Measurements from ENCODE around the gene PLXNA4. TPM values are rescaled to one million over a fixed set of nuclear protein-coding genes. Genes with fewer than 3 reads are reported as not detected.

Gene PLXNA4
- total RNA-seq, 1 experiment from 2014 or later = 0.81 TPM

GRCh38 chr7:132435016-132435990 lies 141.0 kb downstream of the PLXNA4 start:
- no peaks in the 10 kb centered on the region for H3K9me3 Mint-ChIP-seq
- H3K27ac Mint-ChIP-seq = no peak overlapping the region
- DNase-seq (ENCODE audit: low spot score) = no peak
- H3K4me3 Mint-ChIP-seq = no peak overlapping the region
- no peak for ATAC-seq
- H3K36me3 Mint-ChIP-seq = no peaks in the 10 kb centered on the region
- peaks cover 3% of the 10 kb centered on the region; the same call in 1 of the 2 replicates for H3K27me3 Mint-ChIP-seq (ENCODE audit: low read depth)
- CTCF ChIA-PET = no interaction called here
- POLR2A ChIA-PET = no interaction called here
- TF ChIP-seq NR1H2 (CRISPR knock-in tag; IDR thresholded peaks at IDR 0.05) = no peak
- no peak for TF ChIP-seq NR2C2 (CRISPR knock-in tag; IDR thresholded peaks at IDR 0.05)
- TF ChIP-seq KAT7 (CRISPR knock-in tag; IDR thresholded peaks at IDR 0.05; ENCODE audit: borderline replicate concordance) = no peak
- H3K4me1 Mint-ChIP-seq = no peaks in the 10 kb centered on the region

GRCh38 chr7:132434041-132434440 lies 142.2 kb downstream of the PLXNA4 start:
- Mint-ChIP-seq H3K27ac (no peak overlapping the region), H3K4me3 (no peak overlapping the region), H3K9me3 (no peaks in the 10 kb centered on the region), H3K36me3 (no peaks in the 10 kb centered on the region), H3K27me3 (ENCODE audit: low read depth) (peaks cover 3% of the 10 kb centered on the region; the same call in 1 of the 2 replicates), H3K4me1 (no peaks in the 10 kb centered on the region)
- no peak for ATAC-seq
- TF ChIP-seq PREB (CRISPR knock-in tag; IDR thresholded peaks at IDR 0.05; ENCODE audit: borderline replicate concordance) (no peak), SOX15 (CRISPR knock-in tag; IDR thresholded peaks at IDR 0.05) (no peak), SMAD4 (CRISPR knock-in tag; IDR thresholded peaks at IDR 0.05) (no peak), PRDM15 (CRISPR knock-in tag; IDR thresholded peaks at IDR 0.05) (no peak), NFATC4 (CRISPR knock-in tag; IDR thresholded peaks at IDR 0.05) (no peak), AFF4 (CRISPR knock-in tag; IDR thresholded peaks at IDR 0.05; ENCODE audit: borderline replicate concordance) (no peak), ZNF425 (CRISPR knock-in tag; conservative IDR thresholded peaks at IDR 0.05) (no peak), ATF2 (CRISPR knock-in tag; IDR thresholded peaks at IDR 0.05; ENCODE audit: borderline replicate concordance, low read depth) (no peak), ZNF416 (CRISPR knock-in tag; IDR thresholded peaks at IDR 0.05) (no peak), CREM (CRISPR knock-in tag; IDR thresholded peaks at IDR 0.05) (no peak), NFYB (CRISPR knock-in tag; conservative IDR thresholded peaks at IDR 0.05; ENCODE audit: low read depth) (no peak), ZNF512 (CRISPR knock-in tag; IDR thresholded peaks at IDR 0.05; ENCODE audit: borderline replicate concordance) (no peak)
- POLR2A ChIA-PET = no interaction called here
- CTCF ChIA-PET = no interaction called here
- DNase-seq (ENCODE audit: low spot score) = no peak

Data from WTC11 (cell line).